Activated CD4-positive, alpha-beta T cell treated with anti-CD3 and anti-CD28 coated beads for 48 hours (primary cell): ENCODE data around the gene FAM9C.

ENCODE experiments used
- DNase-seq: peaks from one replicate; pipeline ENCODE4 v3.0.0-alpha.2; 2020

Gene FAM9C

DNA sequence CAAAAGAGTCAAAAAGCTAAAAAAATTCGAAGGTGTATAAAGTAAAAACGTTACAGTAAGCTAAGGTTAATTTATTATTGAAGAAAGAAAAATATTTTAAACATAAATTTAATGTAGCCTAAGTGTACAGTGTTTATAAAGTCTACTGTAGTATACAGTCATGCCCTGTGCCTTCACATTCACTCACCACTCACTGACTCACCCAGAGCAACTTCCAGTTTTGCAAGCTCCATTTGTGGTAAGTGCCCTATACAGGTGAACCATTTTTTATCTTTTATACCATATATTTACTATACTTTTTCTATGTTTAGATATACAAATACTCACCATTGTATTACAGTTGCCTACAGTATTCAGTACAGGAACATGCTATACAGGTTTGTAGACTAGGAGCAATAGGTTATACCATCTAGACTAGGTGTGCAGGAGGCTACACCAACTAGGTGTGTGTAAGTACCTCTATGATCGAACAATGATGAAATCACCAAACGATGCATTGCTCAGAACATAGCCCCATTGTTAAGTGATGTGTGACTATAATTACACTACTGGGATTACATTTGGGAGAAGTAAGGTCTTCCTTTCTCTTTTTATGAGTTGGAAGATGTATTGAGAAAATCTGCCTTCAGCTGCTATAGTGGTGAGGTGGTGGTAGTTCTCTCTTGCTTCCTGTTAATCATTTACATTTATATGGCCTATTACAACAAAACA lies 42.3 kb downstream of the FAM9C start:
- peak; percentile 40 for DNase-seq

DNA sequence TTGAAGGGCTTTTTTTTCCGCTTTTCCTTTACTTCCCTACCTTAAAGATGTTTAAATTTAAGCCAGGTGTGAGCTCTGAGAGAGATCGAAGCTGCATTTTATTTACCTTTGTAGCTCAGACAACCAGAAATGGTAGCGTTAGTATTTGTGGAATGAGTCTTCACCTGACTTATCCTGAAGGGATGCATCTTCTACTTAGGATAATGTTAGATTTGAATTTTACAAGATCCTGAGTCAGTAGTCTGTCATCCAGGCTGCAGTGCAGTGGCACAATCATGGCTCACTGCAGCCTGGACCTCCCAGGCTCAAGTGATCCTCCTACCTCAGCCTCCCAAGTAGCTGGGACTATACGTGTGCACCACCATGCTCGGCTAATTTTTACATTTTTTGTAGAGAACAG lies 43.3 kb downstream of the FAM9C start:
- no peak for DNase-seq

DNA sequence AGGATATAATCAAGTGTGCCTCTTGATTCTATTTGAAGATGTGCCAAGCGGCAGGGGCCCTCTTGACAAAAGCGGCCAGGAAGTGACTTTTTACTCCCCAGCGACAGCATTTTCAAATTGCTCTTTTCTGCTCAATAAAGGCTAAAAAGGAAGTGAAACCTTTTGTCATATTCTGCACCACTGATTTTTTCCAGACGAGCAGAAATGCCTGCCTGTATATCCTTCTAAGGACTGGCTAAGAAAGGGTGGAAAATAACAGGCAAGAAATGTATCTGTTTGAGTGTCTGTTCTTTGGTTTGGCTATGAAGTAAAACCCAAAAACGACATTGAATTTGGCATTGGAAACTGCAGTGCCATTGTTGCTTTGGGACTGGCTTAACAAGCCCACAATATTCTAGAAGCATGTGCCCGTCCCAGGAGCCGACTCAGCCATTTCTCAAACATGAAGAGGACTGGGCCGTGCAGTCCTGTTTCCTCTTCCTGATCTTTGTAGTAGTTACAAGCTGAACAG lies 44.1 kb downstream of the FAM9C start:
- DNase-seq: peak; percentile 55

DNA sequence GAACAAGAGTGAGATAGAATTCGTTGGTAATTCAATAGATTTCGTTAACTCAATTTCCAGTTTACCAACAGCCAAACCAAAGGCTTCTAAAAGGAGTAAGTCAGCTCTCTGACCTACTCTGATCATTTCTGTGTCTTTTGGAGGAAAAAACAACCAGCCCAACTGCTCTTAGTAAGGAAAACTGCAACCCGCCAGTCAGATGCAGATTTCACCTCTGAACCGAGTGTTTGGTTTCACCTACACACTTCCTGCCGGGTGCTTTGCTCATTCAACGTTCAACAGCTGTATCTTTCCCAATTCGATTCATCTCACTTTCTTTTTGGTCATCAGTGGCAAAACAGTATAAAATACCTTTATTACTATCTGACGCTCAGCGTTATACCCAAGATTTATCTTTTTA lies 45.0 kb downstream of the FAM9C start:
- DNase-seq: peak; percentile 68

DNA sequence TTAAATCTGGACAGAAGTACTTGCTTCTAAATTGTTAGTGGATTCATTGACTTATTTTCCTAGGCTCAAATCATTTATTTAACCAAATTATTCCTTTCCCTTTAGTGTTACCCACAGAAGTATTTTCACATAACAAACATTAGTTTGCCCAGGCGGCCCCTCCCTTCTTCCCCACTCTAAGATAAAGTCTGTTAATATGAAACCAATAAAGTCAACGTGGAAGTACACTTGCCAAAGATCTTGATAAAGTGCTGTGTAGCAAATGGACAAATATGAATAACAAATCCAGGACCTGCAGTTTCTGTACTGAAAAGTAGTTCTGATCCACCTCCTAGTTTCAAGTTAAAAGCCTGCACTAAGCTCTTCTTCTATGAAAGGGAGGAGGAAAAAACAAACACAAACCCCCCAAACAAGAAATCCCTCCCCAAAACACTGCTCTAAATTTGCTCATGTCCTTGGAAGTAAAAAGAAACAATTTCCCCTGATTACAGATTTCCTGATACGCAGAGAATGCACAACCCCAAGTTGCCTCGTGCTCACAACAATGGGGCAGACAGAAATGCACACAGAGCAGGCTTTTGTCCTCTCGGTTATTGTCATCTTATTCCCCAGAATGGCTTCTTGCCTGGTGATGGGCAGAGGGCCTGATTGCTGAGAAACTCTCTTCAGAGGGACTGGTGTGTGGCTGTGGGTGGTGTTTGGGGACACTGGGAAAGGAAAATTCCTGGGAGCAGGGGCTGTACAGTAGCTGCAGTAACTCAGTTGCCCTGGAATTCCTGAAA lies 46.3 kb downstream of the FAM9C start:
- DNase-seq: peak; percentile 29

DNA sequence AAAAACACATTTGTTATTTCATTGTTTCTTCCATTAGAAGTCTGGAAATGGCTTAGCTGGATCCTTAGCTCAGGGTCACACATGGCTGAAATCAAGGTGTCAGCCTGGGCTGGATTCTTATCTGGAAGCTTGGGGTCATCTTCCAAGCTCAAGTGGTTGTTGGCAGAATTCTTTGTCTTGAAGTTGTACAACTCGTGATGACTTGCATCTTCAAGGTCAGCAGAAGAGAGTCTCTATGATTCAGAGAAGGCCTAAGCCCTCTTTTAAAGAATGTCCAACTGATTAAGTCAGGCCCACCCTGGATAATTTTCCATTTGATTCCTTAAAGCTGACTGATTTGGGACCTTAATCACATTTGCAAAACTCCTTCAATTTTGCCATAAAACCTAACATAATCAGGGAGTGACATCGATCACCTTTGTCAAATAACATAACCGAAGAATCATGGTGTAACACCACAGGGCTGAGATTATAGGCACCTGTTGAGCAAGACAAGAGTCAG lies 47.4 kb downstream of the FAM9C start:
- no peak for DNase-seq

DNA sequence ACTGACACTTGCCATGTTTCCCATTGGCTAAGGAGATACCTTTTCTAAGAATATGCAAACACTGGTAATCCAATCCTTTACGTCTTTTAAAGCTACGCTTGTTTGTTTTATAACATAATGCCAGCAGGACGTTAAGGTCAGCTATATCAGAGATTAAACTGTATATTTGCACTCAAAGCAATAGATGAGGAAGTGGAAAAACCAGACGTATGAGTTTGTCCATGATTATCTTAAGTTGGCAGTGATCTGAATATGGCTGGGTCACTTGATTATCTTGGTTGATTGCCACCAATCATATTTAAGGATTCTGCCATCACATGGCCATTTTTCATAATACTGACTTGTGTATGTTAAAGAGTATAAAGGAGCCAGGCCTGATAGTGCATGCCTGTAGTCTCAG lies 50.1 kb downstream of the FAM9C start:
- DNase-seq: no peak

DNA sequence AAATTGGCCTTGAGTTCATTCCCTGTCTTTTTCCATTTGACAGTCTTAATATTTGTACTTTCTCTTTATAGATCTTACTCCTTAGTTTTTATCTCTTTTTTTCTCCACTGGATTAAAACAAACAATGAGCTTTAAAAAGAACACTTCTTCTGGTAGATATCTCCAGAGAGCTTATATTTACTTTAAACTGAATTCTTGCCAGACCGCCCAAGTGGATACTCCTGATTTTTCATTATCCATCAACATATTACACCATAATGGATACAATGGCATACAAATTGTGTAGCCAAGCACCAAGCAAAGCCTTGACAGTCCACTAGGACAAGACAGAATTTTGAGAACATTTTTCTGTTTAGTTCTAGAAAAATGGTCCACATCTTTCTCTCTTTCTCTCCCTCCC lies 50.6 kb downstream of the FAM9C start:
- no peak for DNase-seq

DNA sequence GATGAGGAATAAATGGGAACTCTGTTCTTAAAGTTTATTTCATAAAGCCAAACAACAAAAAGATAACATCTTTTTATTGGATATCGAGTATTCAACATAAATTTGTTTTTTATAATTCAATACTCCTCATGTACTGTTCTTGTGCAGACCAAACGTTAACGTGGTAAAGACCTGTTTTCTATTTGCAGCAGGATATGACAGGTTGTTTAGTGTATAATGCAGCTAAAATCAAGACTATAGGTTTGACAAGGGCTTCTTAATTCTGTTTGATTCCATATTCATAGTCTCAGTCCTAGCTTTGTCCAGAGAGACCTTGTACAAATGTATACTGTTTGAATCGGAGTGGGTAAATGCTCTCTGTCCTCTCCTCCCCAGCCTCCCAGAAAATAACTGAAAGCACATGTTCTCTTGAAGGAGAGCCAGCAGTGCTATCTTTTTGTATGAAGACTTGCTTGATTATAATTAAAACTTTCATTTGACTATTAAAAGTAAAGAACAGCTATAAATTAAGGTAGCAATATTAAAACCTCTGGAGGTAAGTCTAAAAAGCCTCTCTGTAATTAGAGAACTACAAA lies 51.8 kb downstream of the FAM9C start:
- DNase-seq: no peak

DNA sequence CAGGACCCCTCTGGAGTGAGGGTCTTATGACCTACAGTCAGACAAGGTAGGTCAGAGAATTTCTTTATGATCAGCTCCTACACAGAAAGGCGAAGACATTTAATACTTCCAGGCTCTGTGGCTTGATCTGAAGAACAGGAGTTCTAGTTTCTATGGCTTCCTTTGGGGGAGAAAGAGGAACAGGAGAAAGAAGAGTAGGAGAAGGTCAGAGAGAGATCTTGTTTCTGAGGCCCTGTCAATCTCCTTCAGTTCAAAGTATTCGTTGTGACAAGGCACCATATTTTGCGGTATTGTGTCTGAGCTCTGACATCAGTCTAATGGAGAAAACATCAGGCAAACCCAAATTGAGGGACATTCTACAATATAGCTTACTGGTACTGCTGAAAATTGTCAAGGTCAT lies 52.8 kb downstream of the FAM9C start:
- DNase-seq: no peak

DNA sequence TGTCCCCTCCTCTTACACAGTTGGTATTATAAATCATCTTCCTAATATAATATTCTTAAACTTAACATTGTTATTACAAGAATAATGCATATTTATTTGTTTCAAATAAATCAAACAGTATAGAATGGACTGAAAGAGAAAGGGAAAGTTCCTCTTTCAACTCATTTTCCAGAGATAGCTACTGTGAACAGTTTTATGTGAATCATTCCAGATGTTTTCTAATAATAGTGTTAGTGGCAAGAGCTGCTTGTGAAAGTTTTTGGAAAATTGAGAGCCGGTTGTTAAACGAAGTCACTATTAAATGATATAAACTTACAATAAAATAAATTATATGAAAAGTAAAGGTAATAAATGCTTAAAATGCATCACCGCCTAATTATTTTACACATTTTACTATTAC lies 55.0 kb downstream of the FAM9C start:
- no peak for DNase-seq

DNA sequence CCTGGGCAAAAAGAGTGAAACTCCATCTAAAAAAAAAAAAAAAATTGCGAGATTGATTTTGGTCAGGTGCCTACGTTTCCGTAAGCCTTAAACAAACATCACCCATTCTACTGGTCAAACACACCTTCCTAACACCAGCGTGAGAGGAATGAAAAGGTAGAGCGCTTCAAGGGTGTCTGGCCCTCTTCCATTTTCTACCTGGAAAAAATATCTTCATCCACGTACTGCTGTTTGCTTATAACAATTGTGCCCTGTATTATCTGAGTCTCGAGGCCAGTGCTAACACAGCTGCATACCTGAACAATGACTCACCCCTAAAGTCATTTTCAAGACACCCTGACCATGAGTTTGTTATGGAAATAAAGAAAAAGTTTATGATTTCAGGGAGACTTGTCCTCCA lies 55.6 kb downstream of the FAM9C start:
- DNase-seq: no peak

DNA sequence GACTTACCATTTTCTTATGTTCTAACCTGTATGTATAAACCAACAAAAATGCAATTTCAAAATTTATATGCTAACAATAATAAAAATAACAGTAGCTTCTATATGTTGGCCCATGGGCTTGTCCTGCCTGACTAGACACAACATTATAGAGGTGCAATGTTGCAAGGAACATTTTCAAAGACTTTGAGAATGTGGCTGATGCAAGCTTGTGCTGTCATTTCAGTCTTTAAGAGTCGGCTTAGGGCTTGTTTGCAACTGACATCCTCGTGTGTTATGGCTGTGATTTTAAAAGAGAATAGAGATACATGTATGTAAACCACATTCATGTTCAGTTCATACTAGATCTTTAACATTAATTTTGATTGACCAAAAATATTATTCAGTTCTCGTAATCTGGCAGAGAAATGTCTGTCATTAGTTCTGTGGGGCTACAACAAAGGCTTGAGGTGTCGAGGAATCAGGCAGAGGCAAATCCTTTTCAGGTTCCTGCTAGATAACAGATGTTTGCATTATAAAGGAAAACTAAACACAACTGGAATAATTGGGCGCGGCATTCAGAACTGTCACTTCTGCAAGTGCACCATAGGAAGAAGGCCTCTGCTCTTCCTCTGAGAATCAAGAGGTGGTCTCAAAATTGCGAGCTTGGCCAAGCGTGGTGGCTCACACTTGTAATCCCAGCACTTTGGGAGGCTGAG lies 56.4 kb downstream of the FAM9C start:
- no peak for DNase-seq

DNA sequence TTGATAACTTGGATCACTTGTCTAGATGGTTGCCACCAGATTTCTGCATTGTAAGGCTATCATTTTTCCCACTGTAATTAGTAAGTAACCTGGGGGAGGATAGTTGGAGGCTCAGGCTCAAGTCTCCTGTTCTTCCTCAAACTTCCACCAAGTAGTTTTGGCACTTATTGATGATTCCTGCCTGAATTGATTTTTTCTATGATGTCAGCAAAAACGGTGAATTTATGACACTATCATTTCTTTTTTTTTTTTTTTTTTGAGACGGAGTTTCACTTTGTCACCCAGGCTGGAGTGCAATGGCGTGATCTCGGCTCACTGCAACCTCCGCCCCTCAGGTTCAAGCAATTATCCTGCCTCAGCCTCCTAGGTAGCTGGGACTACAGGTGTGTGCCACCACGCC lies 57.1 kb downstream of the FAM9C start:
- no peak for DNase-seq

DNA sequence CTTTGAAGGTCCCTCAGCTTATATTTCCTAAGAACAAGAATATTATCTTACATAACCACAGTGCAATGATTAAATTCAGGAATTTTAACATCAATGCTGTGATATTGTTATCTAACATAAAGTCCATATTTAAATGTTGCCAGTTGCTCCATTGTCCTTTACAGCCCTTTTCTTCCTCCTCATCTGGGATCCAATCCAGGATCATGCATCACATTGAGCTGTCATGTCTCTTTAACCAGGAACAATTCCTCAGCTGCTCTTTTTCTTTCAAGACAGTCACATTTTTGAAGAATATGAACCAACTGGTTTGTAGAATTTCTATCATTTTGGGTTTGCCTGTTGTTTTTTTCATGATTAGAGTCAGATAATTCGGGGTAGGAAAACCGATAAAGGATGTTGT lies 57.5 kb downstream of the FAM9C start:
- DNase-seq: no peak

DNA sequence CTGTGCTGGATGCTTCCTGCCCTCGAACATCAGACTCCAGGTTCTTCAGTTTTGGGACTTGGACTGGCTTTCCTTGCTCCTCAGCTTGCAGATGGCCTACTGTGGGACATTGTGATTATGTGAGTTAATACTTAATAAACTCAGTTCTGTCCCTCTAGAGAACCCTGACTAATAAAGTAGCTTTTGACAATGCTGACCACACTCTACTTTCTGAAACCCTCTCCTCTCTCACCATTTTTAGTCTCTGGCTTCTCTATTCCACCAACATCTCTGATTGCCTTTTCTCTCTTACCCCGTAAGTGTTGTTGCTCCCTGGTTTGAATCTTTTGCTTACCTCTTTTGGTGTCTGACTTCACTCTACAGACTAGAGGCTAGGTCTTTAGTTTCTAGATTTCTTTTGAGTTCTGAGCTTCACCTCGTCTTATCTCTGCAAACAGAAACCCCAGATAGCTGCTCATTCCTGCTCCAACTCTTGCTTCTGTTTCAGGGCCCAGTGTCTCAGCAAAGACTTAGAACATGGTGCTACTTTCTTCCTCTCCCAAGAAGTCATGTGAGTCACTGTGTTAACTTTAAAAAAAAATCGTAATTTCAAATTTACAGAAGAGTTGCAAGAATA lies 58.1 kb downstream of the FAM9C start:
- DNase-seq: no peak
